ENCODE data around the gene FMN2. TPM values are rescaled to one million over a fixed set of nuclear protein-coding genes. Genes with fewer than 3 reads are reported as not detected.

Gene FMN2
- total RNA-seq, 2 experiments from 2014 or later, result not detected

DNA sequence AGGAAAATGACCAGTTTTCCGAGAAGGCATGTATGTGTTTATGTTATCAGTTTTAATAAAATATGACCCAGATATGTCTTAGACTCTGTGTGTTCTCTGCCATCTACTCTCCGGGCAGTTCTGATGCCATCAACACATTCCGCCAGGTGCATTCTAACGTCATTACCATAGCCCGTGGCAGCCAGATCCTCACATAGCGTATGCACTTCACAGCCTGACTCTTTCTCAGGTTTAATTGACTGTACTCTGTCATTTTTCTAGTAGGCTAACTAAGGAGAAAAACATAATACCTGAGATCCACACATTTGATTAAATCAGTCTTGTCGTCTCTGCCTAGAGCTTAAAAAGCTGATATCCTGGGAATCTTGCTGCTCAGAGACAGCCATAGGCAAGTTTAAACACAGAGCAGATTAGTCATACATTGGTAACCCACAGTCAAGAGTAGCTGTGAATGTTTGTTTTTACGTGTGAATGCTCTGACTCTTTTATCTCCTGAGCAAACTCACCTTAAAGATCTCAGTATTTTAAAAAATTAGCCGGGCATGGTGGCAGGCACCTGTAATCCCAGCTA lies 344.4 kb downstream of the FMN2 start:
- ChIA-PET POLR2A (no interaction called here), CTCF (no interaction called here)
- no peaks in the 10 kb centered on the region for H3K36me3 Mint-ChIP-seq (ENCODE audit: low read depth)
- no peak for ATAC-seq
- no peak overlapping the region for H3K27ac Mint-ChIP-seq
- intact Hi-C loops (cut with micrococcal nuclease), result no loop called here
- TF ChIP-seq, protein P1, sequence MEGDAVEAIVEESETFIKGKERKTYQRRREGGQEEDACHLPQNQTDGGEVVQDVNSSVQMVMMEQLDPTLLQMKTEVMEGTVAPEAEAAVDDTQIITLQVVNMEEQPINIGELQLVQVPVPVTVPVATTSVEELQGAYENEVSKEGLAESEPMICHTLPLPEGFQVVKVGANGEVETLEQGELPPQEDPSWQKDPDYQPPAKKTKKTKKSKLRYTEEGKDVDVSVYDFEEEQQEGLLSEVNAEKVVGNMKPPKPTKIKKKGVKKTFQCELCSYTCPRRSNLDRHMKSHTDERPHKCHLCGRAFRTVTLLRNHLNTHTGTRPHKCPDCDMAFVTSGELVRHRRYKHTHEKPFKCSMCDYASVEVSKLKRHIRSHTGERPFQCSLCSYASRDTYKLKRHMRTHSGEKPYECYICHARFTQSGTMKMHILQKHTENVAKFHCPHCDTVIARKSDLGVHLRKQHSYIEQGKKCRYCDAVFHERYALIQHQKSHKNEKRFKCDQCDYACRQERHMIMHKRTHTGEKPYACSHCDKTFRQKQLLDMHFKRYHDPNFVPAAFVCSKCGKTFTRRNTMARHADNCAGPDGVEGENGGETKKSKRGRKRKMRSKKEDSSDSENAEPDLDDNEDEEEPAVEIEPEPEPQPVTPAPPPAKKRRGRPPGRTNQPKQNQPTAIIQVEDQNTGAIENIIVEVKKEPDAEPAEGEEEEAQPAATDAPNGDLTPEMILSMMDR (IDR thresholded peaks at IDR 0.05), result no peak
- H3K27me3 Mint-ChIP-seq, result no peaks in the 10 kb centered on the region
- H3K4me3 Mint-ChIP-seq, result no peak overlapping the region
- no peaks in the 10 kb centered on the region for H3K9me3 Mint-ChIP-seq
- no peaks in the 10 kb centered on the region for H3K4me1 Mint-ChIP-seq (ENCODE audit: low read depth)
- no peak for DNase-seq

DNA sequence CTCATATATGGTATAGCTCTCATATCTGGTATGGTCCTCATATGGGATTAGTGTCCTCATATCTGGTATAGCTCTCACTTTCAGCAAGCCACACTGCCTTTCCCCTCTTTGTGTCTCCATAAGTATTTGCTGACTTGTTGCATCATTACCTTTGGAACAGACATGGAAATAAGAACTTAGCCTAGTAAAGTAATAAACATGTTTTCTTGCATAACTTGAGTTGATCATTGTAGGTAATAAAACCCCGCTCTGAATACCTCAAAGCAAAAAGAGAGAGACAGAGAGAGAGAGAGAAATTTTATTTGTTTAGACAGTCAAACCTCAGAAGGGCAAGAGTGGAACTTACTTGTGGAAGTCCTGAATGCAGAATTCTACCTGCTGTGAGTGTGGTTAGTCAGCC lies 350.0 kb downstream of the FMN2 start:
- DNase-seq, result no peak
- no peak overlapping the region for H3K27ac Mint-ChIP-seq
- no peaks in the 10 kb centered on the region for H3K9me3 Mint-ChIP-seq
- H3K4me3 Mint-ChIP-seq, result no peak overlapping the region
- TF ChIP-seq, protein P1 (IDR thresholded peaks at IDR 0.05), result no peak
- ChIA-PET CTCF (interaction anchor here (1.2 kb wide), 1 partner anchor 13 kb away, joined by 3 read pairs; no protein-coding TSS in a partner anchor), POLR2A (no interaction called here)
- intact Hi-C loops (cut with micrococcal nuclease), result no loop called here
- no peaks in the 10 kb centered on the region for H3K27me3 Mint-ChIP-seq
- no peaks in the 10 kb centered on the region for H3K36me3 Mint-ChIP-seq (ENCODE audit: low read depth)
- H3K4me1 Mint-ChIP-seq (ENCODE audit: low read depth), result no peaks in the 10 kb centered on the region
- ATAC-seq, result no peak

DNA sequence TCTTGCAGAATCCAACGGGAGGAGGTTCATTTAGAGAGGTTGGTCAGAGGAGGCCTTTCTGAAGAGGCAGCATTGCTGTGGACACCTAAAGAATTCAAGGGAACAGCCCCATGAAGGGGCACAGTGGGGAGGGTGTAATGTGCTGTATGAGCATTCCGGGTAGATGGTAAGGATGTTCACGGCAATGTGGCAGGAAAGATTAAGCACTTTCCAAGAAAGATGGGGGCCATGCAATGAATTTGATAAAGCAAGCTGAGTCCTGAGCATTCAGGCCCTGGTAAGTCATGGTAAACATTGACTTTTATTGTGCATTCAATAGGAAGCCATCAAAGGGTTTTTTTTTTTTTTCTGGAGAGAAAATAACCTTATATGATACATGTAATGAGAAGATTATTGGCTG lies 353.7 kb downstream of the FMN2 start:
- Mint-ChIP-seq H3K27me3 (peaks cover 1% of the 10 kb centered on the region), H3K27ac (no peak overlapping the region), H3K36me3 (ENCODE audit: low read depth) (no peaks in the 10 kb centered on the region), H3K4me1 (ENCODE audit: low read depth) (no peaks in the 10 kb centered on the region), H3K4me3 (no peak overlapping the region), H3K9me3 (no peaks in the 10 kb centered on the region)
- TF ChIP-seq, protein P1 (IDR thresholded peaks at IDR 0.05), result no peak
- CTCF ChIA-PET, result no interaction called here
- no peak for DNase-seq
- POLR2A ChIA-PET, result no interaction called here
- ATAC-seq, result no peak
- intact Hi-C loops (cut with micrococcal nuclease), result no loop called here

DNA sequence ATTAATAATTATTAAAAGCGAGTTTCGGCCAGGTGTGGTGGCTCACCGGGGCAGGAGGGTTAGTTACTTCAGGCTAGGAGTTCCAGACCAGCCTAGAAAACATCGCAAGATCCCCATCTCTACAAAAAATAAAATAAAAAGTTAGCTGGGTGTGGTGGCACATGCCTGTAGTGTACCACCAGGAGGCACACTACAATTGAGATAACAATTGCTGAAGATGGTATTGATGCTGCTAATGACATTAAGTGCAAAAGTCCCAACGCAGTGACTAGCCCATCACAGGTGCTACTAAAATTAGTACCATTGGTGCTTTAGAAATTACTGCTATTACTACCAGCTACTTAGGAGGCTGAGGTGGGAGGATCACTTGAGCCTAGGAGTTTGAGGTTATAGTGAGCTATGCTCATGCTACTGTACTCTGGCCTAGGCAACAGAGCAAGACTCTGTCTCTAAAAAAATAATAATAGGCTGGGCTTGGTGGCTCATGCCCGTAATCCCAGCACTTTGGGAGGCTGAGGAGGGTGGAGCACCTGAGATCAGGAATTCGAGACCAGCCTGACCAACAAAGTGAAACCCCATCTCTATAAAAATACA lies 363.6 kb downstream of the FMN2 start:
- no peaks in the 10 kb centered on the region for H3K27me3 Mint-ChIP-seq

DNA sequence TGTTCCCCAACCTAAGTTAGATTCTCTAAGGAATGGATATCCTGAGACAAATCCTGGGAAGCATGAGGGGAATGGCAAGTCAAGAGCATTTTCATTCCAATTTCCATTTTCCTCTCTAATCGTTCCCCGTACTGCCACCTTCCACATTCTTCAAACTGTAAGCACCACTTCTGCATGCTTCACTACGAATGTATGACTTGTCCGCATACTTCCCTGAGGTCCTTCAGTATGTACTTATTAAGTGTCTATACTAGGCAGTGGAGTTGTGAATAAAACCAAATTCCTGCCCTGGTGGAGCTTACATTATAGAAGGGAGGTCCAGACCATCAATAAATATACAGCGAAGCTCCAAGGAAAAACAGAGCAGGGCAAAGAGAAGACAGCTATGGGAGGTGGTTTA lies 365.5 kb downstream of the FMN2 start:
- H3K4me1 Mint-ChIP-seq (ENCODE audit: low read depth), result no peaks in the 10 kb centered on the region
- TF ChIP-seq, protein P1 (IDR thresholded peaks at IDR 0.05), result no peak
- ATAC-seq (no peak), DNase-seq (no peak)
- intact Hi-C loops (cut with micrococcal nuclease), result loop anchor here (10.0 kb wide), 1 partner anchor 148 kb away; no protein-coding TSS in a partner anchor
- ChIA-PET CTCF (no interaction called here), POLR2A (interaction anchor here (0.6 kb wide), 1 partner anchor 9 kb away, joined by 3 read pairs; no protein-coding TSS in a partner anchor)
- H3K36me3 Mint-ChIP-seq (ENCODE audit: low read depth), result no peaks in the 10 kb centered on the region
- H3K27ac Mint-ChIP-seq, result no peak overlapping the region
- no peak overlapping the region for H3K4me3 Mint-ChIP-seq
- no peaks in the 10 kb centered on the region for H3K27me3 Mint-ChIP-seq
- no peaks in the 10 kb centered on the region for H3K9me3 Mint-ChIP-seq

More for the DNA sequence above, 363.6 kb downstream of the FMN2 start:
- CTCF ChIA-PET, result interaction anchor here (1.1 to 1.5 kb wide), 4 partner anchors 9 to 17 kb away, joined by 3 to 4 read pairs (median 4); no protein-coding TSS in a partner anchor
- no peaks in the 10 kb centered on the region for H3K9me3 Mint-ChIP-seq
- H3K36me3 Mint-ChIP-seq (ENCODE audit: low read depth), result no peaks in the 10 kb centered on the region
- TF ChIP-seq, protein P1 (IDR thresholded peaks at IDR 0.05), result no peak
- DNase-seq (no peak), ATAC-seq (no peak)
- intact Hi-C loops (cut with micrococcal nuclease), result loop anchor here (10.0 kb wide), 1 partner anchor 149 kb away; no protein-coding TSS in a partner anchor
- POLR2A ChIA-PET, result no interaction called here
- no peak overlapping the region for H3K4me3 Mint-ChIP-seq
- H3K4me1 Mint-ChIP-seq (ENCODE audit: low read depth), result no peaks in the 10 kb centered on the region
- no peak overlapping the region for H3K27ac Mint-ChIP-seq
